ENCODE results near the gene LHCGR.

The LHCGR gene

GRCh38 chr2:48755473-48755872, at the start of gene LHCGR:
LHCGR (minus strand) TSS chr2:48755724; CDS start chr2:48755671, 53 bp downstream.
- peak; percentile 2 for DNase-seq (ENCODE audit: low read depth)

DNA sequence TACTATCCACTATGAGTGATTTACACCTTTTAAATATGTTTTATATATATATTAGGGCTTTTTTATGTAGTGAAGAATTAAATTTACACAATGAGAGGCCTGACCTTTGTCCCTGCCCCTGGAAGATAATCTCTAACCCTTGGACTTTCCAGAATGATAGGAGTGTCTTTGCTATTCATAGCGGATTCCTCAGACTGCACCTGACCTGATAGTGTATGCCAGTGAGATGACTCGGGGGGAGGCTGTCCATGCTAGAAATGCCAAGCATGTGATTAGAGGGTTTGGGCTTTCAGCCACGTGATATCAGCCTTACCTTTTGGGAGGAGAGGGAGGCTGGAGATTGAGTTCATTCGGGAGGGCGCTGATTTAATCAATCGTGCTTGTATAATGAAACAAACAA, 44.1 kb upstream of the LHCGR start:
- no peak for DNase-seq (ENCODE audit: low read depth)

GRCh38 chr2:48795065-48795464, 39.5 kb upstream of the LHCGR start:
- peak; percentile 9 for DNase-seq (ENCODE audit: low read depth)

- no peak for DNase-seq (ENCODE audit: low read depth)
Observed at GRCh38 chr2:48793671-48794070, 38.1 kb upstream of the LHCGR start.

DNA sequence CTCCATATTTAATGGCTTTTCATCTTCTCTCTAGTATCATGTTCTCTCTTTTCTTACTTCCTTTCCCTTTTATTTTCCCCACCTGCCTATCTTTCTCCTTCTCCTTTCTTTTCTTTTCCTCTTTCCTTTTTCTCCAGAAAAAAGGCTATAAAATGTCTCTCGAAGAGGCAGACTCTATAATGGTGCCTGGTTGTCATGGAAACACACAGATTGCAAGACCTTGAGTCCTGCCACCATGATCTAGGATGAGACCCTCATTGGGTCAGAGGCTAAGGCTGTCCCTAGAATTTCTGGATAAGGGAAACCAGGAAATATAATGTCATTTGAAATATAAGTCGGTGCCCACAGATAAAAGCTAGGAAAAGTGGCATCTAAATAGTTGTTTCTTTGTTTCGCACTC, 36.5 kb upstream of the LHCGR start:
- DNase-seq (ENCODE audit: low read depth): no peak

- no peak for DNase-seq (ENCODE audit: low read depth)
Observed at GRCh38 chr2:48790407-48791170, 35.1 kb upstream of the LHCGR start.

DNA sequence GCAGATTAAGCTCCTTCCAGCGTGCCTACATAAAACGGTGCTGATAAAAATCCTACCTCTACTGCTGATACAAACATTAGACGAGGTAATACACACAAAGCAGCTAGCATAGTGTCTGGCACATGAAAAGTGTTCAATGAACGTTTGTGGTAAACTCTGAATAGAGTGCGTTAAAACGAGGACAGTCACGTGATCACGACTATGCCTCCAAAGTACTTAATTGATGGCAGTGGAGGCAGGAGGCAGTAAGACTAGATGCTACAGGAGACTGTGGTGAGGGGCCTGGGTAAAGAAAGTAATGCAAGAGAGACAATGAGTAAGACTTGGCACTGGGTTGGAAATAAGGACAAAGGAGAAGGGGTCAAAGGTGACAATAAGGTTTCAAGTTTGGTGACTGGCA, 32.1 kb upstream of the LHCGR start:
- DNase-seq (ENCODE audit: low read depth): no peak

GRCh38 chr2:48781366-48781765, 25.8 kb upstream of the LHCGR start:
- DNase-seq (ENCODE audit: low read depth): no peak

- no peak for DNase-seq (ENCODE audit: low read depth)
Observed at GRCh38 chr2:48779019-48779716, 23.6 kb upstream of the LHCGR start.

GRCh38 chr2:48774251-48774650, 18.7 kb upstream of the LHCGR start:
- no peak for DNase-seq (ENCODE audit: low read depth)

DNA sequence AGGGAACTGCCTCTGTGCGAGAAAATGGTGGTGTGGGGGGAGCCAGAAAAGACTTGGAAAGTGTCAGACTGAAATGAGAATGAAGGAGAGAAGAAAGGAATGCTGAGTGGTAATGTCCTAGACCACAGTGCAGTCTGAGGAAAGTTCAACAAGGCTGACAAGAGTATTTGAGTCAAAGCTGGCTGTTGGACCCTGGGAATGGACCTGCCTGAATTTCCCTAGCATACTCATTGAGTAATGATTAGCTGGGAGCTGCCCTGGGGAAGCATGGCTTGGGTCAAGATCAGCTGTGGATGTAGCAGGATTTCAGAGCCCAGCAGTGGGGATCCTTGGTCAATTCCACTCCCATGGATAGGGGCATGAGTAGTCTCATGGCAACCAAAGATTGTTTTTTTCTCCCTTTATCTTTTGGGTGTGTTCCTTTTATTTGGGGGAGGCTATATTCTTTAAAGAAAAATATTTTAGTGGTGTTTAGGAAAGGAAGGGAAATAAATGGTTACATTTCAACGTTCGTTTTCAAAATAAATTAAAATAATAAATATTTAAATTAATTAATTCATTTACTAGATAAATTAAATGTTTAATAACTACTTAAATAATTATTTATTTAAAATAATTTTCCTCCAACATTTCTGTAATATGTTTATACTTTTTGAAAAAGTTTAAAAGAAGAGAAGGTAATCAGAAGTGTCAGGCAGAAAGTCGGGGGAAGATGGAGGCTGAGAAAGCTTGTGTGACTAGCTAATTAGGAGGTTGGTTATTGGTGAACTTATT, 15.9 kb upstream of the LHCGR start:
- no peak for DNase-seq (ENCODE audit: low read depth)

DNA sequence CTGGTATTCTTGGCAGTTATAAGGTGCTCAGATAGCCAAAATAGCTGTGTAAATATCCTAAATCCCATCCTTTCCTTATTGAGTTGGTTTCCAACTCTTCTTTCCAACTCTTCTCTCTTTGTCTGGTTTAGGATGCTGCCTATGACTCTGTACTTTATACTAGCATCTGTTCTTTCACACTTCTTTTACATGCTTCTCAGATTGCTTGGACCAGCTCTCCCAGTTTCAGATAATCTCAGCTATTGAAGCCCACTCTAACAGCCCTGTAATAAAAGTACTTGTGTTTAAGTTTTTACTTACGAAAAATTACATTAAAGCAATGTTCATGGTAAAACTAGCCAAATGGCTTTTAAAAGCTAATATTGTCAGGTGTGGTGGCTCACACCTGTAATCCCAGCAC, 14.7 kb upstream of the LHCGR start:
- no peak for DNase-seq (ENCODE audit: low read depth)

- no peak for DNase-seq (ENCODE audit: low read depth)
Observed at GRCh38 chr2:48768669-48769068, 13.1 kb upstream of the LHCGR start.

DNA sequence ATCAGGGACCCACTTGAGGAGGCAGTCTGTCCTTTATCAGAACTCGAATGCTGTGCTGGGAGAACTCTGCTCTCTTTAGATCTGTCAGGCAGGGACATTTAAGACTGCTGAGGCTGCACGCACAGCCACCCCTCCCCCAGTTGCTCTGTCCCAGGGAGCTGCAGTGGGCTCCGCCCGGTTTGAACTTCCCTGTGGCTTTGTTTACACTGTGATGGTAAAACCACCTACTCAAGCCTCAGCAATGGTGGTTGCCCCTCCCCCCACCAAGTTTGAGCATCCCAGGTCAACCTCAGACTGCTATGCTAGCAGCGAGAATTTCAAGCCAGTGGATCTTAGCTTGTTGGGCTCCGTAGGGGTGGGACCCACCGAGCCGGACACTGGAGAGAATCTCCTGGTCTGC, 11.8 kb upstream of the LHCGR start:
- no peak for DNase-seq (ENCODE audit: low read depth)

DNA sequence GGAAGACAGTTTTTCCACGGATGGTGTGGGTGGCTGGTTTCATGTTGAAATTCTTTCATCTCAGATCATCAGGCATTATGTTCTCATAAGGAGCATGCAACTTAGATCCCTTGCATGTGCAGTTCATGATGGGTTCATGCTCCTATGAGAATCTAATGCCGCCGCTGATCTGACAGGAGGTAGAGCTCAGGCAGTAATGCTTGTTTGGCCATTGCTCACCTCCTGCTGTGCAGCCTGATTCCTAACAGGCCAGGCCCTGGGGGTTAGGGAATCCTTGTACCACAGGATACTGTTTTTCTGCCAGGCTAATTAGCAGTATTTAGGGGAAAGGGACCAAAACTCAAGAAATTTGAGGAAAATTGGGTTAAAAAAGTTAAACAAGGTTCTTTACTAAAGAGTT, 5.3 kb upstream of the LHCGR start:
- no peak for DNase-seq (ENCODE audit: low read depth)

DNA sequence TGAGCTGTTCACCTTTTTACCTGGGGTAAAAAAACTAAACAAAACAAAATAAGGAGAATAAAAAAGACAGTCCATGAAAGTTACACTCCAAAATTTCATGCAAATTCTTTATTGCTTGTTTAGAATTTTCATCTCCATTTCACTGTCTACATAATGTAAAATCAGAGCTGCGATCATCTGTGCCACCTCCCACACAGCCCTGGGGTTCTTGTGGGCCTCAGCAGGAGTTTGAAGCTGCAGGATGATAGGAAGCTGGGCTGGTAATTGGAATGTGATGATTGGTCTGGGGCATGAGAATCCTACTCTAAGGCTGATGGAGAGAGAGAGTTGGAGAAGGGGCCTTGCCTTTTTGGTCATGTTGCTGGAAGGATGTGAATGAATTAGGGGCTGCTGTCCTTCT, 4.2 kb upstream of the LHCGR start:
- no peak for DNase-seq (ENCODE audit: low read depth)

- no peak for DNase-seq (ENCODE audit: low read depth)
Observed at GRCh38 chr2:48756289-48756688, 765 bp upstream of the LHCGR start.

DNA sequence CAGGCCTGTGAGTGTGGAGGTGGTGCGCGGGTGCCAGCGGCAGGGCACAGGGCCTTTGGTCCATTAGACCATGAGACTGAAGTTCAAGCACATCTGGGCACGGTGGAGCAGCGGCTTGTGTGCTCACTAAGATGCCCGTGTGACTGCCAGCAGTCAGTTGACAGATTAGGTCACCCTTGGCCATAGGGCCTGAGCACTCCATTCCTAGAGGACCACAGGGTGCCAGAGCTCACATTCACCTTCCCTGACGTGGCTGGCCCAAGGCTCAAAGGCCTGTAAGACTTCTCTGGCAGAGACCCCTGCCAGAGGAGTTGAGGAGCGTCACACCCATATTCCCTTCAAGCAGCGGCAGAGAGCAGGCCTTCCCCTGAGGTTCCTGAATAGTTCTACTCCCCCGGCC, 650 bp downstream of the LHCGR start:
- no peak for DNase-seq (ENCODE audit: low read depth)

- no peak for DNase-seq (ENCODE audit: low read depth)
Observed at GRCh38 chr2:48753228-48753627, 2.3 kb downstream of the LHCGR start.

DNA sequence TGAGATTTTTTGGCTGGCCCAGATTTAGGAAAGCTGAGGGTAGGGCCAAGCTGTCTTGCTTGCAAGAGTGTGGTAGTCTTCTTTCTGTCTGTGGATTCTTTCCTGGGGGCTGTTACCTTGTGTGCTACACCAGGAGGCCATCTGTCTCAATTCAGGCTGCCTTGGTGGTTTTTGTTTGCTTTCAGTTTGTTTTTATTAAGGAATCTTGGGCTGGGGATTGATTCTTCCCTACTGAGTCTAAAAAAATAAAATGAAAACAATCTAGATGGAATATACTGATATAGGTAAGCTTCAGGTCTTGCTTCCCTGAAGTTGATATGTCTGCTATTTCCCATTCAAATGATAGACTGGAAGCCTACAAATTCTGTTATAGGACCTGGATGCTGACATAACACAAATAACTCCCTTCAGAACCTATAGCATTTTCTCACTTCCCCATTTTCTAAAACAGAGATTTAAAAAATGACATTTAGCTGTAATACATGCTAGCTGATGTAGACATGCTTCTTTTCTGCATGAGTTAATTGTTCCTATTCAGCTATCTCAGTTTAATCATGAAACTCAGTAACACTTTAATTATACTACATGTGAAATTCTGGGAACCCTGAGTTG, 5.3 kb downstream of the LHCGR start:
- DNase-seq (ENCODE audit: low read depth): no peak

- no peak for DNase-seq (ENCODE audit: low read depth)
Observed at GRCh38 chr2:48749291-48750127, 6.0 kb downstream of the LHCGR start.

DNA sequence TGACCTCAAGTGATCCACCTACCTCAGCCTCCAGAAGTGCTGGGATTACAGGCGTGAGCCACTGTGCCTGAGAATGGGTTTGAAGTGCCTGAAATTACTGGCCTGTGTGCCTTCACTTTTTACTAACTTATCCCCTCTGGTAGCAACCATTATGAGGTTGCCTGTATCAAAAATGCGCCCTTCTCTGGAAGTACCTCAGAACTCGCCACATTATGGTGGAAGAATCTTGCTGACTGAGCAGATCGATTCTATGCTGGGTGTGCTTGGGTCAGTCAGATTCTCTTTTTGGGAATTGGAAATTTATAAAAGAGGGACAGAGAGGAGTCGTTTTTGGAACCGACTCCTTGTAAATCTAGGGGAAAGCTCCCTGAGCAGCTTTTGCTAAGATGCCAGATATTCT, 8.2 kb downstream of the LHCGR start:
- DNase-seq (ENCODE audit: low read depth): no peak

All from iris pigment epithelial cell (primary cell).